Activated T-cell treated with anti-CD3 and anti-CD28 coated beads, Interleukin-2, amount 50 U/mL, for 4 hours (primary cell): Measurements from ENCODE around the gene FAM162A. TPM values are rescaled to one million over a fixed set of nuclear protein-coding genes. Genes with fewer than 3 reads are reported as not detected.

Source experiments
- ATAC-seq, 2 donors: fragments of 200-7000 bp; cut with Tn5 transposase; one replicate each; pipeline ENCODE4 v1.10.0; 2021
- DNase-seq: peaks from one replicate; pipeline ENCODE4 v3.0.0-alpha.2; 2020
- H3K27me3 Mint-ChIP-seq: one replicate; pipeline ENCODE4 v1.8.0; 2021; ENCODE audit warnings: low read depth, mixed read lengths
- H3K36me3 Mint-ChIP-seq: one replicate; pipeline ENCODE4 v1.8.0; 2022; ENCODE audit warnings: mixed read lengths; ENCODE audit not compliant: insufficient read depth
- H3K4me1 Mint-ChIP-seq: one replicate; pipeline ENCODE4 v1.8.0; 2021; ENCODE audit warnings: low read depth, mixed read lengths
- H3K4me3 Mint-ChIP-seq: one replicate; pipeline ENCODE4 v1.8.0; 2021; ENCODE audit warnings: mild to moderate bottlenecking, moderate library complexity, mixed read lengths
- H3K9me3 Mint-ChIP-seq: one replicate; pipeline ENCODE4 v1.8.0; 2021; ENCODE audit warnings: mixed read lengths
- total RNA-seq, 3 donors: library from RNA; stranded (reverse); gene quantifications; one replicate each; pipeline ENCODE4 v1.2.1, GENCODE V29; 2021

The FAM162A gene
- total RNA-seq, 3 donors from 2014 or later: 54.2 to 73.2 (median 69.1) TPM

DNA sequence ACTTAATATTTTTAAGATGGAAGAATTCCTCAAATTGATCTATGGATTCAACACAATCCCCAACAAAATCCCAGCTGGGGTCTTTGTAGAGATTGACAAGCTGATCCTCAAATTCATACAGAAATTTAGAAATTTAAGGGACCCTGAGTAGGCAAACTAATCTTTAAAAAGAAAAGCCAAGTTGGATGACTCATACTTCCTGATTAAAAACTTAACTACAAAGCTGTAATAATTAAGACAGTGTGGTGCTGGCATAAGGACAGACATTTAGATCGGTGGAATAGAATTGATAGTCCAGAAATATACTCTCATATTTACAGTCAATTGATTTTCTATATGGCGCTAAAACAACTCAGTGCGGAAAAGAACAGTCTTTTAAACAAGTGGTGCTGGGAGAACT, 11.6 kb downstream of the FAM162A start:
- Mint-ChIP-seq H3K27me3 (no peaks in the 10 kb centered on the region), H3K9me3 (no peaks in the 10 kb centered on the region), H3K4me1 (peaks cover 21% of the 10 kb centered on the region), H3K4me3 (no peak overlapping the region), H3K36me3 (peaks cover 4% of the 10 kb centered on the region)
- DNase-seq: no peak
- ATAC-seq: no peak

DNA sequence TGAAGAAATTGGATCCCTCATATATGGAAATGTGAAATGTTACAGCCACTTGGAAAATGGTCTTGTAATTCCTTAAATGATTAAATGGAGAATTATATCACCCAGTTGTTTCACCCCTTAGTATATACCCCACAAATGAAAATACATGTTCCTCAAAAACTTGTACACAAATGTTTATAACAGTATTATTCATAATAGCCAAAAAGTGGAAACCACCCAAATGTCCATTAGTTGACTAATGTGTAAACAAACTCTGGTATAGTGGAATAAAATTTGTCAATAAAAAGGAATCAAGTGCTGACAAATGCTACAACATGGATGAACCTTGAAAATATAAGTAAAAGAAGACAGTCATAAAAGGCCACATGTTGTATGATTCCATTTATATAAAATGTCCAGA, 12.5 kb downstream of the FAM162A start:
- Mint-ChIP-seq H3K4me3 (no peak overlapping the region), H3K4me1 (peaks cover 21% of the 10 kb centered on the region), H3K27me3 (no peaks in the 10 kb centered on the region), H3K9me3 (no peaks in the 10 kb centered on the region), H3K36me3 (peaks cover 4% of the 10 kb centered on the region)
- no peak for DNase-seq
- no peak for ATAC-seq

- no peaks in the 10 kb centered on the region for H3K27me3 Mint-ChIP-seq
- no peak overlapping the region for H3K4me3 Mint-ChIP-seq
- peaks cover 21% of the 10 kb centered on the region for H3K4me1 Mint-ChIP-seq
- no peak for ATAC-seq
- no peak for DNase-seq
- H3K36me3 Mint-ChIP-seq: peaks cover 4% of the 10 kb centered on the region
- H3K9me3 Mint-ChIP-seq: no peaks in the 10 kb centered on the region
Observed at GRCh38 chr3:122397201-122397600, 13.2 kb downstream of the FAM162A start.

DNA sequence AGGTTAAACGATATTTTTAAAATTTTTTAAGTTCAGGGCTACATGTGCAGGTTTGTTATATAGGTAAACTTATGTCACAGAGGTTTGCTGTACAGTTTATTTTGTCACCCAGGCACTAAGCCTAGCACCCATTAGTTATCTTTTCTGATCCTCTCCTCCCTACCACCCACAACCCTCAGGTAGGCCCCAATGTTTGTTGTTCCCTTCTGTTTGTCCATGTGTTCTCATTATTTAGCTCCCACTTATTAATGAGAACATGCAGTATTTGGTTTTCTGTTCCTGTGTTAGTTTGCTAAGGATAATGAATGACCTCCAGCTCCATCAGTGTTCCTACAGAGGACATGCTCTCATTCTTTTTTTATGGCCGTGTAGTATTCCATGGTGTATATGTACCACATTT, 14.9 kb downstream of the FAM162A start:
- Mint-ChIP-seq H3K27me3 (no peaks in the 10 kb centered on the region), H3K4me3 (no peak overlapping the region), H3K4me1 (peaks cover 21% of the 10 kb centered on the region), H3K9me3 (no peaks in the 10 kb centered on the region), H3K36me3 (peaks cover 13% of the 10 kb centered on the region)
- no peak for ATAC-seq
- no peak for DNase-seq

DNA sequence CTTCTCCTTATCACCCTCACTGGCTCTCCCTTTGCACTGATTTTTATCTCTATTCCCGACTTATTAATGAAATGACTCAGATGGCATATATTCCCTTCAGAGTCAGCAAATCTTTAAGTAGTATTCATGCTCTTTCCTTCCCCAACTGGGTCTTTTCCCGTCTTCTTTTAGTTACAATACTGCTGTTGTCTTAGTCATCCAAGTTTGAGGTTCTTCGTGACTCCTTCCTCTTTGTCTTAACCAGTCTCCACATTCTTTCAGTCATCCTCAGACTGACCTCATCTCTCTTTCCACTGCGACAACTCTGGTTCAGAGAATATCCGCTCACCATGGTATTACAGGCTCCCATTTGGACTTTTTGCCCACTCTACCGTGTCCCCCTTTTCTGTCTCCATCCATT, 19.5 kb downstream of the FAM162A start:
- ATAC-seq (no peak), DNase-seq (no peak)
- no peaks in the 10 kb centered on the region for H3K9me3 Mint-ChIP-seq
- H3K27me3 Mint-ChIP-seq: no peaks in the 10 kb centered on the region
- H3K36me3 Mint-ChIP-seq: peaks cover 35% of the 10 kb centered on the region
- H3K4me1 Mint-ChIP-seq: peaks cover 4% of the 10 kb centered on the region
- H3K4me3 Mint-ChIP-seq: no peak overlapping the region

DNA sequence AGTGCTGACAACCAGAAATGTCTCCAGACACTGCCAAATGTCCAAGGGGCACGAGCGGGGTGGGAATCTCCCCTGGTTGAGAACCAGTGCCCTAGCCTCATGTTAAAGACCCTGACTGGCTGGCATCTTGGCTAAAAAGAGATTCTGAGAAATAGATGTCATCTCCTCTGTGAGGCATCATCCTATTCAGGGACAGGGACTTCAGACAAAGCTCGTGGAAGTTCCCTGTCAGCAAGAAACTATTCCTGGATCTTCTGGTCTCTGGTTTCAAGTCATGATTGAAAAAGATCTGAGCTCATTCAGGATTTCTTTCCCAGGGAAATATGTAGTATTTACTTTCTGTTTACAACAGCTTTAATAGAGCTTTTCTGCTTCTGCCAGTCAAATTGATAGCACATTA, 21.0 kb downstream of the FAM162A start:
- Mint-ChIP-seq H3K27me3 (no peaks in the 10 kb centered on the region), H3K36me3 (peaks cover 44% of the 10 kb centered on the region), H3K4me1 (peaks cover 10% of the 10 kb centered on the region), H3K9me3 (no peaks in the 10 kb centered on the region), H3K4me3 (no peak overlapping the region)
- no peak for ATAC-seq
- DNase-seq: no peak

- Mint-ChIP-seq H3K27me3 (no peaks in the 10 kb centered on the region), H3K4me3 (no peak overlapping the region), H3K4me1 (peaks cover 15% of the 10 kb centered on the region), H3K36me3 (peaks cover 50% of the 10 kb centered on the region), H3K9me3 (no peaks in the 10 kb centered on the region)
- peak in 1 of 2 donors; percentile 48 for ATAC-seq
- no peak for DNase-seq
Observed at GRCh38 chr3:122406198-122406597, 22.2 kb downstream of the FAM162A start.

- Mint-ChIP-seq H3K4me1 (peaks cover 21% of the 10 kb centered on the region), H3K9me3 (no peaks in the 10 kb centered on the region), H3K27me3 (no peaks in the 10 kb centered on the region), H3K36me3 (peaks cover 51% of the 10 kb centered on the region), H3K4me3 (no peak overlapping the region)
- DNase-seq (no peak), ATAC-seq (no peak)
Observed at GRCh38 chr3:122407946-122408345, 24.0 kb downstream of the FAM162A start.

GRCh38 chr3:122409446-122409845, 25.5 kb downstream of the FAM162A start:
- ATAC-seq: no peak
- H3K4me1 Mint-ChIP-seq: peaks cover 34% of the 10 kb centered on the region
- no peak overlapping the region for H3K4me3 Mint-ChIP-seq
- peaks cover 45% of the 10 kb centered on the region for H3K36me3 Mint-ChIP-seq
- no peaks in the 10 kb centered on the region for H3K9me3 Mint-ChIP-seq
- H3K27me3 Mint-ChIP-seq: no peaks in the 10 kb centered on the region
- no peak for DNase-seq

- H3K9me3 Mint-ChIP-seq: no peaks in the 10 kb centered on the region
- H3K27me3 Mint-ChIP-seq: no peaks in the 10 kb centered on the region
- peaks cover 43% of the 10 kb centered on the region for H3K36me3 Mint-ChIP-seq
- DNase-seq: no peak
- no peak overlapping the region for H3K4me3 Mint-ChIP-seq
- peaks cover 40% of the 10 kb centered on the region for H3K4me1 Mint-ChIP-seq
- no peak for ATAC-seq
Observed at GRCh38 chr3:122410111-122410510, 26.1 kb downstream of the FAM162A start.

GRCh38 chr3:122410639-122411038, 26.7 kb downstream of the FAM162A start:
- Mint-ChIP-seq H3K27me3 (no peaks in the 10 kb centered on the region), H3K4me1 (peaks cover 44% of the 10 kb centered on the region), H3K9me3 (no peaks in the 10 kb centered on the region), H3K4me3 (no peak overlapping the region), H3K36me3 (peaks cover 41% of the 10 kb centered on the region)
- ATAC-seq: no peak
- DNase-seq: no peak

DNA sequence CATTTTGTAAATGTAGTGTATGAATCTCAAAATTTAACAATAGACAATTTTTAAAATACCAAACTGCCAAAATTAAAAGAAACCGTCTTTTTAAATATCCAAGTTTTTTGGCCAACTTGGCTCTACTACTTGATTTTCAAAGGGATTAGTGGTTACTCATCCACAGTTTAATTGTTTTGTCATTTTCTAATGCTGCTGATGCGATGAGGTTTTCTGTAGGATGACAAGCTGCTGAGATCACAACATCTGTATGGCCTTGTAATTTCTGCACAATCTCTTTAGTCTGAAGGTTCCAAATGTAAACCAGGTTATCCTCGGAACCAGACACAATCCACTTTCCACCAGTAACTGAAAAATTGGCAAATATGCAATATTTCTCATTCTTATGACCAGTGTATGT, 30.4 kb downstream of the FAM162A start:
- H3K27me3 Mint-ChIP-seq: no peaks in the 10 kb centered on the region
- DNase-seq: no peak
- ATAC-seq: no peak
- peaks cover 20% of the 10 kb centered on the region for H3K36me3 Mint-ChIP-seq
- no peaks in the 10 kb centered on the region for H3K9me3 Mint-ChIP-seq
- peaks cover 54% of the 10 kb centered on the region for H3K4me1 Mint-ChIP-seq
- H3K4me3 Mint-ChIP-seq: peak overlapping the region; percentile 89

GRCh38 chr3:122415104-122415744, 31.2 kb downstream of the FAM162A start:
- peak overlapping the region; percentile 89 for H3K4me3 Mint-ChIP-seq
- ATAC-seq: peak; percentile 29 to 33
- no peaks in the 10 kb centered on the region for H3K9me3 Mint-ChIP-seq
- DNase-seq: peak; percentile 13
- peaks cover 19% of the 10 kb centered on the region for H3K36me3 Mint-ChIP-seq
- no peaks in the 10 kb centered on the region for H3K27me3 Mint-ChIP-seq
- H3K4me1 Mint-ChIP-seq: peaks cover 54% of the 10 kb centered on the region

DNA sequence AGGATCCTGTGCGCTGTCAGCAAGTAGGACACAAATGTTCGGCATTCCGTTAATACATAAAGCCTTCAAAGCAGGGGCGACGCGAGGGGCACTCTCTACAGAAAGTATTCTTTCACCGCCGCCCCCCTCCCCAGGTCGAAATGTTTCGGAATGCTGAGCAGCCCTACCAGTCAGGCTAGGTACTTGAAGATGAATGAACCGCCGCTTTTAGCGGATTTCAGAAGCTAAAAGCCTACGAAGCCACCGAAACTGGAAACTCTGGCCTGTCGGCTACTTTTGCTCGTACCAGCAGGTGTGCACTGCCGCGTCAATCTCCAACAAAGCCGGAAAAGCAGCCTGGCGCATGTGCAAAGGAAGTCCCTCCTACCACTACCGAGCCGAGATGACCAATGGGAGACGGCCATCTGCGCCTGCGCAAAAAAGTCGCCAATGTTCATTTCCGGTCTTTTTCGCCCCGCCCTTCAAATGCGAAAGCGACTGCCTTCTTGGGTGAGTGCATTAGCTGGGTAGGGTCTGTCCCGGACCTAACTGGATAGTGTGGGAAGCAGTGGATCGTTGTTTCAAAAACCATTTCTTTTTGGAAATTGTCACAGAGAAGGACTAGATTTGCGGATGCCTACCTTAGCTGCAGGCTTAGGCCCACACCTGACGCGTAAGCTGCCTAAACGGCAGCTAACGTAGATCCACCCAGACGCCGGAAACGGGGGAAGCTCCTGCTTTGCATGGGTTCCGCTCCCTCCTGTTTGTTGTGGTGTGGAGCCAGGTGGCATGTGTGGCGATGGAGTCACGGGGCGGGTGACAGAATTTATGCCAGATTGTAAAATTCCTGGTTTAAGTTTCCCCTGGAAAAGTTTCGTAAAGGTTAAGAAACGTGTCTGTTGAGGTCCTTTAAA, 32.0 kb downstream of the FAM162A start, which contains the start of gene WDR5B:
Gene WDR5B, minus strand, starts transcription at position 301 of the 893 bp plus-strand sequence. CDS start 534 bp downstream, outside the sequence.
- ATAC-seq (peak; percentile 92 to 93), DNase-seq (peak; percentile 98)
- peak within 1 kb of the TSS; percentile 89 for H3K4me3 Mint-ChIP-seq
- no peaks in the 10 kb centered on the region for H3K9me3 Mint-ChIP-seq
- no peaks in the 10 kb centered on the region for H3K27me3 Mint-ChIP-seq
- H3K36me3 Mint-ChIP-seq: peaks cover 13% of the 10 kb centered on the region
- peaks cover 50% of the 10 kb centered on the region for H3K4me1 Mint-ChIP-seq

- Mint-ChIP-seq H3K9me3 (no peaks in the 10 kb centered on the region), H3K4me3 (peak overlapping the region; percentile 89), H3K4me1 (peaks cover 50% of the 10 kb centered on the region), H3K36me3 (peaks cover 16% of the 10 kb centered on the region), H3K27me3 (no peaks in the 10 kb centered on the region)
- DNase-seq: no peak
- ATAC-seq: no peak
Observed at GRCh38 chr3:122416966-122417365, 33.0 kb downstream of the FAM162A start.
